ENCODE measurements around the gene TEP1. TPM values are rescaled to one million over a fixed set of nuclear protein-coding genes. Genes with fewer than 3 reads are reported as not detected.

Gene TEP1
- total RNA-seq, 2 donors from 2014 or later, result 36.6 to 86.1 TPM

DNA sequence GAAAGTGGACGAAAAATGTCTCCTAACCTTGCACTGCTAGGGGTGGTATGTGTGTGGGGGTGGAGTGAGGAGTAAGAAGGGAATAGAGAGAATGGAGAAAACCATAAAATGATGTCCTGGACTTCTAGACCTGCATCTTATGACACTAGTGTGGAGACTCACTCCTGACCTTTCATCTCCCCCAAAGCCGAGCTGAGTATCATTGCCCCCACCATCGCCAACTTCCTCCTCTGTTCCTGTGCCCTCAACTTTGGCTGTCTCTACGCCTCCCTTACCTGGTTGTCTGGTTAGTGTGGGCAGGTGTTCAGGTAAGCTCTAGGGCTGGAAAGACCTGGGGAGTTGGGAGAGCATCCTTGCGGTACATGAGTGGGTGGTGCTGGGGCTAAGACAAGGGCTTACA, 27.2 kb upstream of the TEP1 start:
- no peaks in the 10 kb centered on the region for H3K36me3 Mint-ChIP-seq (ENCODE audit: low read depth)
- ATAC-seq (replicated peaks), result no peak
- no peaks in the 10 kb centered on the region for H3K9me3 Mint-ChIP-seq
- peaks cover 18% of the 10 kb centered on the region for H3K4me1 Mint-ChIP-seq
- H3K27ac Mint-ChIP-seq, result peak overlapping the region; percentile 76
- no peaks in the 10 kb centered on the region for H3K27me3 Mint-ChIP-seq
- peak overlapping the region; percentile 38 for H3K4me3 Mint-ChIP-seq

DNA sequence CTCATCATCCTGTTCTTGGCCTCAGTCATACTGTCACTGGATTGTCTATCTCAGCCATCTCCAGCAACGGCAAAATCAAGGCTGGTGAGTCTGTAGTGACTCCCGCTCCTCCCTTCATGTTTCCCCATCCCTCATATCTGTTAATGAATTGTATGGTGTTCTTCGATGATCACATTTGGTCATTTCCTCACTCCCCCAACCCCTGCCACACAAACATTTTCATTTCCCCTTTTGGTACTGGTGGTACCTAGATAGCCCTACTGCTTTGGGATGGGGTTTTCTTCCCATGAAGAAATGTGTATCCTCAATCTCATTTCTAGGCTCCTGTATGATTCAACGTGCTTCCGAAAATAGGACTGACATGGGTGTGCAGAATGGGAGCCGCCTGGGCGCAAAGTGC, 25.4 kb upstream of the TEP1 start:
- no peaks in the 10 kb centered on the region for H3K9me3 Mint-ChIP-seq
- ATAC-seq (replicated peaks), result no peak
- H3K4me1 Mint-ChIP-seq, result peaks cover 18% of the 10 kb centered on the region
- no peaks in the 10 kb centered on the region for H3K36me3 Mint-ChIP-seq (ENCODE audit: low read depth)
- no peaks in the 10 kb centered on the region for H3K27me3 Mint-ChIP-seq
- H3K27ac Mint-ChIP-seq, result no peak overlapping the region
- H3K4me3 Mint-ChIP-seq, result no peak overlapping the region

DNA sequence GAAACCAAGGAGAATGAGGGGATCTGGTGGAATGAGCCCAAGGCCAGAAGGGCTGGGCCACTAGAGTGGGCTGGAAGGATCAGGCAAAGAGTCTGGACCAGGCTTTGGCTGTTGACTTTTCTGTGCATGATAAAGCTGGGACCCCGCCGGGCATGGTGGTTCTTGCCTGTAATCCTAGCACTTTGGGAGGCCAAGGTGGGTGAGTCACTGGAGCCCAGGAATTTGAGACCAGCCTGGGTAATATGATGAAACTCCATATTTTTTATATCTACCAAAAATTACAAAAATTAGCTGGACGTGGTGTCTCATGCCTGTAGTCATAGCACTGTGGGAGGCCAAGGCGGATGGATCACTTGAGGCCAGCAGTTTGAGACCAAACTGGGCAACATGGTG, 23.1 kb upstream of the TEP1 start:
- H3K27ac Mint-ChIP-seq, result no peak overlapping the region
- no peak overlapping the region for H3K4me3 Mint-ChIP-seq
- ATAC-seq (replicated peaks), result no peak
- H3K9me3 Mint-ChIP-seq, result no peaks in the 10 kb centered on the region
- H3K4me1 Mint-ChIP-seq, result peaks cover 13% of the 10 kb centered on the region
- H3K27me3 Mint-ChIP-seq, result no peaks in the 10 kb centered on the region
- H3K36me3 Mint-ChIP-seq (ENCODE audit: low read depth), result no peaks in the 10 kb centered on the region

DNA sequence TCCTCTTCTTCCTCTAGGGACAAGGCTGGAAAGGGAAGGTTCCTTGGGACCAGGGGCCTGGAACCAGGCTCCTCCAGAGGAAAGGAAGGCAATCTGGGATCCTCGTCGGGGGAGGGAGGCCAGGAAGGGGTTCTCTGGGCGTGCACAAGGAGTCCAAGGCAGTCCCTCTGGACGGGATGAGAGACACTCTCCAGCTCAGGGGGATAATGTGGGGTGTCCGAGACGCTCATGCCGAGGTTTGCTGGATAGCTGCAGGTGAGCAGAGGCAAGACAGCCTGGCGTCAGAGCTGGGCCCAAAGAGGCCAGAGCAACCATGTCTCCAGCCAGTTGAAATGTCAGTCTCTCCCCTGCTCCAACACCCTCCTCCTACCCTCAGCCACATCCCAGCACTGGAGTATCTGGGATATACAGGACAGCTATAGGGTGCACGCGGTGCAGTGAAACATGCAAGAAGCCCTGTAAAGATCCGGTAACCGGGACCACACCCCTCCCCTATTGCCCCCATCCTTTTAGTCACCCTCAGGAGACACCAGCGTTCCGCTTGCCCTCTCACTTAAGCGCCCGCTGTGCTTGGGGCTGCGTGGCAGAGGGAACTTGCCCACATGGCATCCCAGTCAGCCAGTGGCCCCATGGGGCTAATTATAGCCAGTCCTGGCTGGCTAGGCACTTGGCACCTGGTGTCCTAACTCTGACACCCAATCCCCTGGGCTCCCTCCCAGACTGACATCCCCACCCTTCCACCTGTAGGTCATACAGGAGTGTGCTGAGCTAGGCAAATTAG, 22.5 kb upstream of the TEP1 start, which contains the start of gene KLHL33:
TSS of gene KLHL33 (minus strand) at position 585 of the 781 bp plus-strand sequence. CDS start at position 230, 355 bp downstream.
- Mint-ChIP-seq H3K4me3 (no peak within 1 kb of the TSS), H3K36me3 (ENCODE audit: low read depth) (no peaks in the 10 kb centered on the region), H3K27ac (no peak within 1 kb of the TSS), H3K9me3 (no peaks in the 10 kb centered on the region), H3K4me1 (peaks cover 9% of the 10 kb centered on the region), H3K27me3 (no peaks in the 10 kb centered on the region)
- ATAC-seq (replicated peaks), result no peak

DNA sequence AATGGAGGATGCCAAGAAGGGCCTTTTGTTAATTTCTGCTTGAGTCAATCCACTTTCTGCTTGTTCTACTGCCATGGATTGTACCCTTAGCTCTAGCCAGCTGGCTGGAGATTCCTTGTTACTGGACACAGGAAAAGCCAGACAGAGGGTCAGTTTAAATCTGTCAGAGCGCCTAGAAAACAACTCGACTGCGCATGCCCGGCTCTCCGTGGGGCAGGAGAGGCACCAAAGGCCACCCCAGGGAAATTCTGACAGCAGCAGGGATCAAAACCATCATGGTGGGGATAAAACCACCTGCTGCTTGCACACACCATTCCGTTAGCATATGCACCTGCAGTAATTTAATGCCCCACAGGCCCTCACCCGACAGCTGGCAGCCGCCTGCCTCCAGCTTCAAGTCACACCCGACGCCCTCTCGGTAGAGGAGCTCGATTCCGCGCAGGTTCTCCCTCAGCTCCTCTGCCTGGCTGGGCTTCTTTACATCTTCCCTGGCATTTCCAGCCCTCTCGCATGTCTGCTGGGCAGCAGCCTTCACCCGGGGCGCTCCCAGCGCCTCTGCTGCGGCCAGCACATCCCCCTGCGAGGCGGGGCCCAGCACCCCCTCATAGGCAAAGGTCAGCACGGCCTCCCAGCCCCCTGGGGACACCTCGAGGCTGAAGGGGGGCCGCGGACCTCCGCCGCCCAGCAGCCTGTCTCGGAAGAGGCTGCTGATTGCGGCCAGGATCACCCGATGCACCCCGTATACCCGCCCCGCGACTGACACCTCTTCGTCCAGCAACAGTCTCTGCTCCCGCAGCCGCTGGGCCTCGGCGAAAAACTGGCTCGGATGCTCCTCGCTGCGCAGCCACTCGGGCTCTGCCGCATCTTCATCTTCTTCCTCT, 21.6 kb upstream of the TEP1 start:
- Mint-ChIP-seq H3K27me3 (no peaks in the 10 kb centered on the region), H3K9me3 (no peaks in the 10 kb centered on the region), H3K36me3 (ENCODE audit: low read depth) (no peaks in the 10 kb centered on the region), H3K4me1 (peaks cover 1% of the 10 kb centered on the region), H3K27ac (no peak overlapping the region), H3K4me3 (no peak overlapping the region)
- ATAC-seq (replicated peaks), result no peak

DNA sequence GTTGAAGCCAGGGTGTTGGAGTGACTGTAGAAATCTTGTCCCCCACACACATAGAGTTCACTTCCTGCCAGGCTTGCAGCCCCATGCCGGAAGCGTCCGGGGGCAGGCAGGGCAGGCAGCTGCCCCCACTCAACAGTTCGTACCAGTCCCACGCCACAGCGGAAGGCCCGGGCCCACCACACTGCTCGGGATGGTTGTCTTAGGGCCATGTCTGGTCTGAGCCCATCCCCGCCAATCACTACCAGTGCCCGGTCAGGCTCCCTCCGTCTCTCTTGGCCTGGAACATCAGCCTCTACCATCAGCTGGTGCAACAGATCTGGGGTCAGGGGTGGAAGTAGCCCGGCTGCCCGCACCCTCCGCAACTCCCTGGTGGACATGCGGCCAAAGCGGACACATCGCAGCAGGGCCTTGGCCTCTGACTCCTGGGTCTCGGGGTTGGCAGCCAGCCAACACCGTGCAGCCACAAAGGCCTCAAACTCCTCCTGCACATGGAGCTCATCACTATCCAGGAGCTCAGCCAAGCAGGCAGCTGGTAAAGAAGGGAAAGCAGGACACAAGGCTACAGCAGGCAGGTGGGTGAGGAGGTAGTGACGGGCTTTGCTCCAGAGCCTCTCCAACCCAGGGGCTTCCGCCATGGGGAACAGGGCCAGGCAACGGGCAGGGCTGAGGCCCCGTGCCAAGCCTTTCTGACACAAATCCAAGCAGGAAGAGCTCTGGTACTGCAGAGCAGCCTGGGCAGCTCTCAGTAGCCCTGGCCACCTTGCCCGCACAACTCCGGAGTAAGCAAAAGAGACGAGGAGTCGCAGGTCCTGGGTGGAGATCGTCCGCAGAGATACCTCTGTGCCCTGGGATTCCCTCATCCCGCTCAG, 16.7 kb upstream of the TEP1 start:
- ATAC-seq (replicated peaks), result no peak
- H3K4me3 Mint-ChIP-seq, result no peak overlapping the region
- no peak overlapping the region for H3K27ac Mint-ChIP-seq
- peaks cover 11% of the 10 kb centered on the region for H3K4me1 Mint-ChIP-seq
- no peaks in the 10 kb centered on the region for H3K36me3 Mint-ChIP-seq (ENCODE audit: low read depth)
- H3K27me3 Mint-ChIP-seq, result no peaks in the 10 kb centered on the region
- H3K9me3 Mint-ChIP-seq, result no peaks in the 10 kb centered on the region

DNA sequence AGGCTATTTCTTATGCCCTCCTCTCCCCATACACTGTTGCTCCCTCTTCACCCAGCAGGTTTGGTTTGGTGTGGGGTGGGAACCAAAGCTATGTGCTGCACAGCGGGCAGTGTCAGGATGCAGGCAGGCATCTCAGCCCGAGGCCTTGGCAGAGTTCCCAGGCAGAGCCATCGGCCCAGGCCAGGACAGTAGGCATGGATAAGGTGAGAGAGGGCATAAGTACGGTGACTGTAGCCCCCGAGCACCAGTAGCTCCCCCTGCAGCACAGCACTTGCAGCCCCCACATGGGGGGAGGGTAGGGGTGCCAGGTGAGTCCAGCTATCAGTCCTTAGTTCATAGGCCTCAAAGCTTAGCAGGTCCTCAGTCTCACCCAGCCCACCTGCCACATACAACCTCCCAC, 15.5 kb upstream of the TEP1 start:
- Mint-ChIP-seq H3K4me3 (no peak overlapping the region), H3K4me1 (peaks cover 11% of the 10 kb centered on the region), H3K27me3 (no peaks in the 10 kb centered on the region), H3K9me3 (no peaks in the 10 kb centered on the region), H3K27ac (peak overlapping the region; percentile 59), H3K36me3 (ENCODE audit: low read depth) (no peaks in the 10 kb centered on the region)
- no peak for ATAC-seq (replicated peaks)

DNA sequence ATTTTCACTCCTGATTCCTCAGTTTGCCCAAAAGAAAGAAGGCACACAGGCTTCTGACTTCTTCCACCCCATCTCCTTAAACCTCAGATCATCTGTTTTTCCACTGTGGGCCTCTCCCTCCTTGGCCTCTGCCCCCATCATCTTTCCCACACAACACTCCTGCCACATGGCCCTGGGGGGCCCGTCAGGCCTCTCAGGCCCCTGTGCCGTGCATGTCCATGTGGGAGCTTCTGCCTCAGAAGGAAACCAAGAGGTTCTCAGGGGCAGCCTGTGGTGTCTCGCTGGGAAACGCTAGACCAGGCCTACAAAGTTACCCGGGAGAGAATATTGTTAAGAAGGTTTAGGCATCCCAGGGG, 14.7 kb upstream of the TEP1 start:
- Mint-ChIP-seq H3K9me3 (no peaks in the 10 kb centered on the region), H3K36me3 (ENCODE audit: low read depth) (no peaks in the 10 kb centered on the region), H3K4me3 (peak overlapping the region; percentile 56), H3K27me3 (no peaks in the 10 kb centered on the region), H3K4me1 (peaks cover 11% of the 10 kb centered on the region), H3K27ac (peak overlapping the region; percentile 59)
- ATAC-seq (replicated peaks), result peak; percentile 18

DNA sequence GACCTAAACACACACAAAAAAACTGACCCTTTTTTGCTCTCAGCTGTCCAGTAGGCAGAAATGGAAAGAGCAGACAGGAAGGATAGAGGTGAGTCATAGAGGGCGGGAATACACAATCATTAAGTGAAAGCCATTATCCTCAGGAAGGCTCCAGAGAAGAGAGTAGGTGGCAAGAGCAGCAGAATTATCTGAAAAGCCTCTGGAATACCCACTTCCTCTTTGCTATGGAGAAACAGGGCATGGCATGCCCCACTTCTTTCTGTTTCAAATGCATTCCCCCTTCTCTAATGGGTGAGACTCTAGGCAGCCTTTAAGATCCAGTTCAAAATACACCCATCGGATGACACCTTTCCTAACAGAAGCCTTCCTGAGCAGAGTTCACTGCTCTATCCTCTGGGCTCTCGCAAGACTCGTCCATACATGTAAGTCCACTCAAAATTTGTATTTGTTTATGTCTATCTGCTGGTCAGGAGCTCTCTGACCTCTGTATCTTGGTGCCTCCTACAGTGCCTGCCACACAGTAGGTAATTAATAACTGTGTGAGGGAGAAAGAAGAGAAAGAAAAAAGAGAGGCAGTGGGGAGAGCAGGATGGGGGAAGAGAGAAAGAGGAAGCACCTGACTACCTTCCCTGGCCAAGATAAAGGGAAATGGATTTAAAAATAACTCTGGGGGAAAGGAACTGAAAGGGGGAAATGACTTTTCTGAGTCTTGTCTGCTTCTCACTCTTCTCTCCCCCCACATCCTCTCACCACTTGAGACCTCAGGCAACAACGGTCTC, 14.1 kb upstream of the TEP1 start:
- peaks cover 11% of the 10 kb centered on the region for H3K4me1 Mint-ChIP-seq
- peak overlapping the region; percentile 56 for H3K4me3 Mint-ChIP-seq
- no peaks in the 10 kb centered on the region for H3K9me3 Mint-ChIP-seq
- peak; percentile 79 for ATAC-seq (replicated peaks)
- no peaks in the 10 kb centered on the region for H3K36me3 Mint-ChIP-seq (ENCODE audit: low read depth)
- H3K27ac Mint-ChIP-seq, result peak overlapping the region; percentile 59
- no peaks in the 10 kb centered on the region for H3K27me3 Mint-ChIP-seq

DNA sequence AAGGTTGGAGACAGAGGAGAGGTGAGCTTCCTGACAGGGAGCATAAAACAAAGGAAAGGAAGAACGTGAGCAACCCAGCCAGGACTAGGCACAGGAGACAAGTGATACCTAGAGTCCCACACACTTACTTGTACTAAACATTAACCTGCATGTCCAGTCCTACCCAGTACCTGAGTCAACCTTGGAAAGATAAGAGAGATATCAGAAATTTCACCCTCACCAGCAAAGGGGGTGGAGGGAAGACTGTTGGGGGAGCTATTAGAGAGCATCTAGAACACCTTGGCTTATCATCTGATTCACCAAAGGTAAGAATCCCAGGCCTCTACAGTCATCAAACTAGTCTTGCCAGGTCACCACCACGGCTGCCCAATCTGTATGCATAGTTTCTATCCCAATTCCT, 11.6 kb upstream of the TEP1 start:
- no peaks in the 10 kb centered on the region for H3K36me3 Mint-ChIP-seq (ENCODE audit: low read depth)
- no peak for ATAC-seq (replicated peaks)
- H3K27me3 Mint-ChIP-seq, result no peaks in the 10 kb centered on the region
- H3K27ac Mint-ChIP-seq, result no peak overlapping the region
- no peak overlapping the region for H3K4me3 Mint-ChIP-seq
- H3K4me1 Mint-ChIP-seq, result peaks cover 11% of the 10 kb centered on the region
- H3K9me3 Mint-ChIP-seq, result no peaks in the 10 kb centered on the region

DNA sequence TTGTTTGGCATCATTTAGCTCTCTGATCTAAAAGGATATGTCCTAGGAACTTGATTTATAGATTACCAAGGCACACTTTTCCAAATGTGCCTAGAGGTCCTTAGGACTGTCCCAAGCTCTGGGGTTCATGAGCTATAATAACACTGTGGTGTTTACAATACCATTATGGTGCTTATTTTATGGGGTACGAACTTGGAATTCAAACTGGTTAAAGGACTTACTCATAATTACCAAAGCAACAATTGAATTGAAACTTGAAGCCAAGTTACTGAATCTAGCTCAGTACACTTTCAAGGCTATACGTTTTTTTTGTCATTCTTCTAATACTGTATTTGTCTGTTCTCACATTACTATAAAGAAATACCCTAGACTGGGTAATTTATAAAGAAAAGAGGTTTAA, 9.6 kb upstream of the TEP1 start:
- Mint-ChIP-seq H3K4me1 (peaks cover 9% of the 10 kb centered on the region), H3K27ac (no peak overlapping the region), H3K27me3 (no peaks in the 10 kb centered on the region), H3K4me3 (no peak overlapping the region), H3K9me3 (no peaks in the 10 kb centered on the region), H3K36me3 (ENCODE audit: low read depth) (no peaks in the 10 kb centered on the region)
- ATAC-seq (replicated peaks), result no peak

DNA sequence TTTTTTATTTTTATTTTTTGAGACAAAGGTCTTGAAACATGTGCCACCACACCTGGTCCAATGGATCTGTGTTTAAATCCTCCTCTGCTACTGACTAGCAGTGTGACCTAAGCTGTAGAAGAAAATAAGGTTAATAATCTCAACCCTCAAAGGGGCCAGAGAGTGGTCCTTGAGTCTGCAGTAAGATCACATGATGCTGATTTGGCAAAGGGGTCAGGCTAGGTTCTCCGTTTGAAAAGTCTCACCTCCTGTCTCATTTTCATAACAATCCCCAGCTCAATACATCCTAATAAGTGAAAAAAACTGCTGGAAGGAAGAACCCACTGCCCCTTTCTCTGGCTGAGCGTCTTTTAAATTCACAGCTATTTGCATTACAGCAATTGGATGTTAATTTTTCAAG, 8.0 kb upstream of the TEP1 start:
- no peaks in the 10 kb centered on the region for H3K27me3 Mint-ChIP-seq
- H3K4me3 Mint-ChIP-seq, result no peak overlapping the region
- no peak for ATAC-seq (replicated peaks)
- H3K4me1 Mint-ChIP-seq, result peaks cover under 1% of the 10 kb centered on the region
- H3K27ac Mint-ChIP-seq, result no peak overlapping the region
- no peaks in the 10 kb centered on the region for H3K36me3 Mint-ChIP-seq (ENCODE audit: low read depth)
- H3K9me3 Mint-ChIP-seq, result no peaks in the 10 kb centered on the region

DNA sequence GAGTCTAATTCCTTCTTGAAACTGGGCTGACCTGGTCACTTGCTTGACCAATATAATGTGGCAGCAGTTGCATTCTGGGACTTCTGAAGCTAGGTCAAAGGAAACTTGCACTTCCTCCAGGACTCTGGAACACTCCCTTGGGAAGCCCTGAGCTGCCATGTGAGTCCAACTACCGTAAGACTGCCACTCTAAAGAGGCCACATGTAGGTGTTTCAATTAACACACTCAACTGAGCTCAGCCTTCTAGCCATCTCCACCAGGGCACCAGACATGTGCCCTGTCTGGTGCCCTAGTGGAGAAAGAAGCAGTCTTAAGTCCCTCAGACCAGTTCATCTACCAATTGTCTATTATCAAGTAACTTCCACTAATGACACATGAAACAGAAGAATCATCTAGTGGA, 6.1 kb upstream of the TEP1 start:
- H3K27me3 Mint-ChIP-seq, result no peaks in the 10 kb centered on the region
- no peak for ATAC-seq (replicated peaks)
- peaks cover 11% of the 10 kb centered on the region for H3K4me1 Mint-ChIP-seq
- peak overlapping the region; percentile 56 for H3K27ac Mint-ChIP-seq
- H3K4me3 Mint-ChIP-seq, result no peak overlapping the region
- no peaks in the 10 kb centered on the region for H3K9me3 Mint-ChIP-seq
- no peaks in the 10 kb centered on the region for H3K36me3 Mint-ChIP-seq (ENCODE audit: low read depth)

DNA sequence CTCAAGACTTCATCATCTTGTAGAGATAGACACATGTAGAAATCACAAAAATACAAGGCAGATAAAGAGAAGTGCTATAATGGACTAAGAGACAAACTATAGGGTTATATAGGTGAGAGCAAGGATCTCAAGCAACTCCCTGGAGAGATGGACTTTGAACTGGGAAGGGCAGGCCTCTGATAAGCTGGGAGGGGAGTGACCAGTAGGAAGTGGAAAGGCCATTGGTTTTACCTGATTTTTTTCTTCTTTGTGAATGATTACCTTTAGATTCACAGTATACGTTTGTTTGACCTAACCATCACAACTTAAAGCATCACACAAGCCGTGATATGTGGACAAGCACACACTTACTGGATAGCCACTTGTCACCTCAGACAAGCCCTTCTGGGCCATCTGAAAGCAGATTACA, 5.2 kb upstream of the TEP1 start:
- Mint-ChIP-seq H3K27ac (no peak overlapping the region), H3K36me3 (ENCODE audit: low read depth) (peaks cover 4% of the 10 kb centered on the region), H3K4me3 (no peak overlapping the region), H3K4me1 (peaks cover 16% of the 10 kb centered on the region), H3K9me3 (no peaks in the 10 kb centered on the region), H3K27me3 (no peaks in the 10 kb centered on the region)
- ATAC-seq (replicated peaks), result no peak

All from activated T-helper 17 cell treated with anti-CD3 and anti-CD28 coated beads, Interleukin-2, amount 50 U/mL, for 72 hours (primary cell).